H9 (cell line): ENCODE data around the gene MCFD2. TPM values are rescaled to one million over a fixed set of nuclear protein-coding genes. Genes with fewer than 3 reads are reported as not detected.

ENCODE experiments used
- DNase-seq: peaks from one replicate; pipeline ENCODE4 v3.0.0-alpha.2; 2017
- H2AFZ ChIP-seq: one replicate; pipeline ENCODE4 v1.6.1; 2013; ENCODE audit warnings: mild to moderate bottlenecking, low read length, control low read depth, moderate library complexity
- H2AK5ac ChIP-seq: 2 replicates; pipeline ENCODE4 v1.6.1; 2013; ENCODE audit warnings: low read length, control low read depth, mixed read lengths; ENCODE audit not compliant: insufficient read length
- H2BK120ac ChIP-seq: one replicate; pipeline ENCODE4 v1.6.1; 2013; ENCODE audit warnings: low read depth, mild to moderate bottlenecking, low read length, control low read depth, inconsistent platforms; ENCODE audit not compliant: poor library complexity, severe bottlenecking
- H2BK12ac ChIP-seq: 2 replicates; pipeline ENCODE4 v1.6.1; 2013; ENCODE audit warnings: low read length, control low read depth, mixed read lengths, low read depth; ENCODE audit not compliant: insufficient read length
- H2BK15ac ChIP-seq: 2 replicates; pipeline ENCODE4 v1.6.1; 2013; ENCODE audit warnings: low read depth, low read length, control low read depth
- H2BK20ac ChIP-seq: one replicate; pipeline ENCODE4 v1.6.1; 2013; ENCODE audit warnings: low read depth, mild to moderate bottlenecking, low read length, control low read depth, inconsistent platforms; ENCODE audit not compliant: poor library complexity, severe bottlenecking
- H2BK5ac ChIP-seq: 2 replicates; pipeline ENCODE4 v1.6.1; 2013; ENCODE audit warnings: low read length, control low read depth, mixed read lengths; ENCODE audit not compliant: insufficient read length
- H3K14ac ChIP-seq: 2 replicates; pipeline ENCODE4 v1.6.1; 2013; ENCODE audit warnings: low read length, control low read depth; ENCODE audit not compliant: insufficient read depth
- H3K18ac ChIP-seq: 2 replicates; pipeline ENCODE4 v1.6.1; 2013; ENCODE audit warnings: low read depth, mild to moderate bottlenecking, mixed read lengths, low read length, control low read depth; ENCODE audit not compliant: insufficient read length
- H3K23ac ChIP-seq: 2 replicates; pipeline ENCODE4 v1.6.1; 2013; ENCODE audit warnings: low read length, control low read depth, mixed read lengths, low read depth; ENCODE audit not compliant: insufficient read length
- H3K23me2 ChIP-seq: 2 replicates; pipeline ENCODE4 v1.6.1; 2013; ENCODE audit warnings: low read depth, mild to moderate bottlenecking, mixed read lengths, low read length, control low read depth; ENCODE audit not compliant: insufficient read length, poor library complexity, severe bottlenecking
- H3K27ac ChIP-seq: 2 replicates; pipeline ENCODE4 v1.5.1; 2013; ENCODE audit warnings: low read length, control low read depth, mixed read lengths, low read depth; ENCODE audit not compliant: insufficient read length
- H3K27me3 ChIP-seq: 2 replicates; pipeline ENCODE4 v1.6.1; 2013; ENCODE audit warnings: low read length, control low read depth, inconsistent platforms; ENCODE audit not compliant: insufficient read depth
- H3K4ac ChIP-seq: 2 replicates; pipeline ENCODE4 v1.6.1; 2013; ENCODE audit warnings: low read depth, mild to moderate bottlenecking, control low read depth, inconsistent platforms, low read length, moderate library complexity
- H3K4me1 ChIP-seq: 2 replicates; pipeline ENCODE4 v1.6.1; 2013; ENCODE audit warnings: low read length, control low read depth, inconsistent platforms; ENCODE audit not compliant: insufficient read depth
- H3K4me2 ChIP-seq: 2 replicates; pipeline ENCODE4 v1.6.1; 2013; ENCODE audit warnings: low read length, control low read depth, mixed read lengths; ENCODE audit not compliant: insufficient read length, insufficient read depth
- H3K56ac ChIP-seq: 2 replicates; pipeline ENCODE4 v1.6.1; 2013; ENCODE audit warnings: low read depth, mild to moderate bottlenecking, mixed read lengths, low read length, control low read depth; ENCODE audit not compliant: insufficient read length
- H3K79me1 ChIP-seq: 2 replicates; pipeline ENCODE4 v1.6.1; 2013; ENCODE audit warnings: low read depth, mild to moderate bottlenecking, moderate library complexity, low read length, control low read depth, inconsistent platforms; ENCODE audit not compliant: insufficient read depth, poor library complexity, severe bottlenecking
- H3K79me2 ChIP-seq: 2 replicates; pipeline ENCODE4 v1.6.1; 2013; ENCODE audit warnings: low read length, control low read depth, inconsistent platforms; ENCODE audit not compliant: insufficient read depth
- H3K9ac ChIP-seq: 2 replicates; pipeline ENCODE4 v1.6.1; 2013; ENCODE audit warnings: low read length, control low read depth, mixed read lengths; ENCODE audit not compliant: insufficient read length; ENCODE audit errors: extremely low read depth
- H3K9me3 ChIP-seq: one replicate; pipeline ENCODE4 v1.6.1; 2013; ENCODE audit warnings: low read depth, low read length, inconsistent platforms; ENCODE audit not compliant: control insufficient read depth
- H3T11ph ChIP-seq: one replicate; pipeline ENCODE4 v1.6.1; 2013; ENCODE audit warnings: mild to moderate bottlenecking, low read length, control low read depth, inconsistent platforms
- H4K20me1 ChIP-seq: one replicate; pipeline ENCODE4 v1.6.1; 2013; ENCODE audit not compliant: control insufficient read depth, insufficient read length, insufficient read depth
- H4K5ac ChIP-seq: 2 replicates; pipeline ENCODE4 v1.6.1; 2013; ENCODE audit warnings: low read depth, mild to moderate bottlenecking, mixed read lengths, low read length, control low read depth; ENCODE audit not compliant: insufficient read length
- H4K8ac ChIP-seq: replicated peaks from 2 replicates; pipeline ENCODE4 v1.6.1; 2013; ENCODE audit warnings: low read length, control low read depth, mixed read lengths, low read depth; ENCODE audit not compliant: insufficient read length
- H4K91ac ChIP-seq: 2 replicates; pipeline ENCODE4 v1.6.1; 2013; ENCODE audit warnings: low read depth, mild to moderate bottlenecking, moderate library complexity, mixed read lengths, low read length, control low read depth; ENCODE audit not compliant: insufficient read length
- H3K27ac Mint-ChIP-seq, 3 experiments: 2 replicates in 2 of 3; 3 replicates in 1 of 3; pipeline ENCODE4 v1.8.0; 2020 to 2021; ENCODE audit warnings: mixed read lengths in 3 of 3, mild to moderate bottlenecking in 1 of 3, moderate library complexity in 1 of 3
- H3K27me3 Mint-ChIP-seq: 2 replicates; pipeline ENCODE4 v1.8.0; 2021; ENCODE audit warnings: low read depth, mild to moderate bottlenecking, moderate library complexity, mixed read lengths
- H3K36me3 Mint-ChIP-seq, 3 experiments: 2 replicates in 2 of 3; 3 replicates in 1 of 3; pipeline ENCODE4 v1.8.0; 2020 to 2021; ENCODE audit warnings: low read depth in 3 of 3, mixed read lengths in 3 of 3; ENCODE audit not compliant: insufficient read depth in 1 of 3
- H3K4me1 Mint-ChIP-seq, 2 experiments: 2 replicates each; pipeline ENCODE4 v1.8.0; 2020; ENCODE audit warnings: mixed read lengths in 2 of 2
- H3K4me3 Mint-ChIP-seq, 2 experiments: 2 replicates in 1 of 2; 3 replicates in 1 of 2; pipeline ENCODE4 v1.8.0; 2020 to 2021; ENCODE audit warnings: mild to moderate bottlenecking in 2 of 2, mixed read lengths in 2 of 2, moderate library complexity in 1 of 2
- H3K9me3 Mint-ChIP-seq, 2 experiments: 2 replicates in 1 of 2; 3 replicates in 1 of 2; pipeline ENCODE4 v1.8.0; 2020; ENCODE audit warnings: mild to moderate bottlenecking in 2 of 2, mixed read lengths in 2 of 2, moderate library complexity in 1 of 2
- WGBS: extraction: QIAGEN DNeasy Blood & Tissue Kit; methylation state at CpG from one replicate; pipeline ENCODE4 v1.1.7; 2013; ENCODE audit warnings: missing lambda C conversion rate, low lambda C conversion rate, mixed read lengths; ENCODE audit not compliant: insufficient read length; ENCODE audit errors: extremely low coverage; 5-methylcytosine and 5-hydroxymethylcytosine counted together
- total RNA-seq: library from RNA; stranded (reverse); gene quantifications from 2 replicates; pipeline ENCODE4 v1.2.1, GENCODE V29; 2021
- TF ChIP-seq, protein P1 (sequence below): fragments of 200-600 bp; sonication (generic); conservative IDR thresholded peaks from 3 replicates; pipeline ENCODE4 v1.8.0; 2021; ENCODE audit warnings: antibody characterized with exemption, mild to moderate bottlenecking

Gene MCFD2
- total RNA-seq, 1 experiment from 2014 or later: 64.6 TPM

DNA sequence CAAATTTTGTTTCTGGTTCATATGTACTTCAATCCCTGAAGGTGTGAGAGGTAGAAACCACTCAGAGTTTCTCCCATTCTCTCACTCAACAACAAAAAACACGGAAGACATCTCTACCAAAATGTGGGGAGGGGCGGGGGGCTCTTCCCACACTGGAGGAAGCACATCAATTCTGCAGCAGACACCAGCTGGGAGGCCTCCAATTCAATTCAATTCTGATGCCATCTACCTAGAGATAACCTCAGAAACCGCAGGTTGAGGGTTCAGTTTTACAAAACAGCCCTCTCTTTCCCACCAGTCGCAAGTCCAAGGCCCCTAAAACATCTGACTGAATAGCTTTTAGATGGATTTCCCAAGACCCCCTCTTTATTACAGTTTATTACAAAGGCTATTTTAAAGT lies 7.0 kb upstream of the MCFD2 start:
- no CpG with 5 or more reads among the region's 4 CpGs for WGBS
- TF ChIP-seq, protein P1, sequence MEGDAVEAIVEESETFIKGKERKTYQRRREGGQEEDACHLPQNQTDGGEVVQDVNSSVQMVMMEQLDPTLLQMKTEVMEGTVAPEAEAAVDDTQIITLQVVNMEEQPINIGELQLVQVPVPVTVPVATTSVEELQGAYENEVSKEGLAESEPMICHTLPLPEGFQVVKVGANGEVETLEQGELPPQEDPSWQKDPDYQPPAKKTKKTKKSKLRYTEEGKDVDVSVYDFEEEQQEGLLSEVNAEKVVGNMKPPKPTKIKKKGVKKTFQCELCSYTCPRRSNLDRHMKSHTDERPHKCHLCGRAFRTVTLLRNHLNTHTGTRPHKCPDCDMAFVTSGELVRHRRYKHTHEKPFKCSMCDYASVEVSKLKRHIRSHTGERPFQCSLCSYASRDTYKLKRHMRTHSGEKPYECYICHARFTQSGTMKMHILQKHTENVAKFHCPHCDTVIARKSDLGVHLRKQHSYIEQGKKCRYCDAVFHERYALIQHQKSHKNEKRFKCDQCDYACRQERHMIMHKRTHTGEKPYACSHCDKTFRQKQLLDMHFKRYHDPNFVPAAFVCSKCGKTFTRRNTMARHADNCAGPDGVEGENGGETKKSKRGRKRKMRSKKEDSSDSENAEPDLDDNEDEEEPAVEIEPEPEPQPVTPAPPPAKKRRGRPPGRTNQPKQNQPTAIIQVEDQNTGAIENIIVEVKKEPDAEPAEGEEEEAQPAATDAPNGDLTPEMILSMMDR: no peak
- Mint-ChIP-seq H3K4me3 (no peak overlapping the region), H3K9me3 (peaks cover 16 to 17% of the 10 kb centered on the region in 2 experiments), H3K27me3 (no peaks in the 10 kb centered on the region), H3K4me1 (peaks cover 9 to 11% of the 10 kb centered on the region in 2 experiments), H3K36me3 (peaks cover 15 to 18% (median 16%) of the 10 kb centered on the region in 3 experiments), H3K27ac (no peak overlapping the region)
- Histone ChIP-seq H2BK15ac (no peak overlapping the region), H2AFZ (no peak overlapping the region), H3K9me3 (no peaks in the 10 kb centered on the region), H3T11ph (no peak overlapping the region), H3K4me1 (no peaks in the 10 kb centered on the region; the same call in 1 of the 2 replicates), H3K79me1 (no peaks in the 10 kb centered on the region), H3K79me2 (no peaks in the 10 kb centered on the region), H3K23me2 (no peaks in the 10 kb centered on the region), H3K18ac (no peak overlapping the region), H3K14ac (no peak overlapping the region), H2BK120ac (no peak overlapping the region), H2AK5ac (no peak overlapping the region), H2BK12ac (no peak overlapping the region), H3K27me3 (no peaks in the 10 kb centered on the region), H2BK20ac (no peak overlapping the region), H3K56ac (no peak overlapping the region), H4K8ac (no peak overlapping the region), H3K4ac (no peak overlapping the region), H4K91ac (no peak overlapping the region), H2BK5ac (no peak overlapping the region), H3K27ac (no peak overlapping the region), H4K20me1 (no peaks in the 10 kb centered on the region), H4K5ac (no peak overlapping the region), H3K9ac (no peak overlapping the region), H3K23ac (no peak overlapping the region), H3K4me2 (no peak overlapping the region)
- DNase-seq: no peak
